ENCODE data around the gene CWC22.

Gene CWC22

GRCh38 chr2:180046776-180047175 is 39.7 kb upstream of the CWC22 start:
- no peak for TF ChIP-seq CTCF (IDR thresholded peaks at IDR 0.05)
- Histone ChIP-seq H3K4me3 (ENCODE audit: low read depth, low read length) (no peak overlapping the region), H2AFZ (no peak overlapping the region), H3K79me2 (no peaks in the 10 kb centered on the region), H3K9me3 (ENCODE audit: control insufficient read depth, low read length) (no peaks in the 10 kb centered on the region), H3K27me3 (ENCODE audit: control insufficient read depth, insufficient read depth, low read length) (no peaks in the 10 kb centered on the region), H3K27ac (no peak overlapping the region), H3K4me2 (ENCODE audit: low read length) (no peak overlapping the region), H3K9ac (no peak overlapping the region), H3K4me1 (no peaks in the 10 kb centered on the region), H3K36me3 (ENCODE audit: control insufficient read depth, insufficient read depth, low read length) (no peaks in the 10 kb centered on the region)

- no peak overlapping the region for H3K4me3 ChIP-seq (ENCODE audit: low read depth, low read length)
- no peak overlapping the region for H3K27ac ChIP-seq
Observed at GRCh38 chr2:180046202-180046601, 39.1 kb upstream of the CWC22 start.

GRCh38 chr2:180040146-180040925 is 33.2 kb upstream of the CWC22 start:
- H3K27me3 ChIP-seq (ENCODE audit: control insufficient read depth, insufficient read depth, low read length) = no peaks in the 10 kb centered on the region
- H3K4me1 ChIP-seq = no peaks in the 10 kb centered on the region
- no peak overlapping the region for H3K4me3 ChIP-seq (ENCODE audit: low read depth, low read length)
- no peaks in the 10 kb centered on the region for H3K79me2 ChIP-seq
- H2AFZ ChIP-seq = no peak overlapping the region
- H3K27ac ChIP-seq = no peak overlapping the region
- H3K9me3 ChIP-seq (ENCODE audit: control insufficient read depth, low read length) = no peaks in the 10 kb centered on the region
- H3K9ac ChIP-seq = no peak overlapping the region
- no peaks in the 10 kb centered on the region for H3K36me3 ChIP-seq (ENCODE audit: control insufficient read depth, insufficient read depth, low read length)
- no peak overlapping the region for H3K4me2 ChIP-seq (ENCODE audit: low read length)
- no peak for TF ChIP-seq CTCF (IDR thresholded peaks at IDR 0.05)

More at GRCh38 chr2:180046202-180046601, 39.1 kb upstream of the CWC22 start:
- Histone ChIP-seq H3K9ac (no peak overlapping the region), H3K36me3 (ENCODE audit: control insufficient read depth, insufficient read depth, low read length) (no peaks in the 10 kb centered on the region), H3K79me2 (no peaks in the 10 kb centered on the region), H3K9me3 (ENCODE audit: control insufficient read depth, low read length) (no peaks in the 10 kb centered on the region), H3K4me1 (no peaks in the 10 kb centered on the region), H3K27me3 (ENCODE audit: control insufficient read depth, insufficient read depth, low read length) (no peaks in the 10 kb centered on the region), H2AFZ (no peak overlapping the region), H3K4me2 (ENCODE audit: low read length) (no peak overlapping the region)
- TF ChIP-seq CTCF (IDR thresholded peaks at IDR 0.05) = no peak

- H3K9ac ChIP-seq = no peak overlapping the region
- no peaks in the 10 kb centered on the region for H3K79me2 ChIP-seq
- no peaks in the 10 kb centered on the region for H3K9me3 ChIP-seq (ENCODE audit: control insufficient read depth, low read length)
- H3K4me2 ChIP-seq (ENCODE audit: low read length) = no peak overlapping the region
- H3K36me3 ChIP-seq (ENCODE audit: control insufficient read depth, insufficient read depth, low read length) = no peaks in the 10 kb centered on the region
- no peak for TF ChIP-seq CTCF (IDR thresholded peaks at IDR 0.05)
- H3K4me3 ChIP-seq (ENCODE audit: low read depth, low read length) = no peak overlapping the region
- no peaks in the 10 kb centered on the region for H3K27me3 ChIP-seq (ENCODE audit: control insufficient read depth, insufficient read depth, low read length)
- no peaks in the 10 kb centered on the region for H3K4me1 ChIP-seq
- H3K27ac ChIP-seq = no peak overlapping the region
- no peak overlapping the region for H2AFZ ChIP-seq
Observed at GRCh38 chr2:180038997-180039396, 31.9 kb upstream of the CWC22 start.

Measured in parathyroid adenoma (tissue), 2 donors.